NT2/D1 (cell line): ENCODE measurements around the gene L3MBTL4.
A peak's percentile ranks its signal among the peaks of the same experiment; 100 is the strongest.

Experiments
- DNase-seq: peaks from one replicate; pipeline ENCODE4 v3.0.0-alpha.2; 2011; ENCODE audit warnings: low read depth, low spot score
- H3K27me3 ChIP-seq: 2 replicates; pipeline ENCODE4 v1.6.0; 2011; ENCODE audit warnings: mild to moderate bottlenecking; ENCODE audit not compliant: insufficient read length, insufficient read depth
- H3K36me3 ChIP-seq: 2 replicates; pipeline ENCODE4 v1.6.1; 2011; ENCODE audit warnings: mild to moderate bottlenecking, low read length, mixed read lengths; ENCODE audit not compliant: insufficient read depth, insufficient read length
- H3K4me1 ChIP-seq: 2 replicates; pipeline ENCODE4 v1.5.1; 2011; ENCODE audit not compliant: insufficient read depth, insufficient read length
- H3K4me3 ChIP-seq: 2 replicates; pipeline ENCODE4 v1.5.1; 2011; ENCODE audit warnings: low read depth; ENCODE audit not compliant: insufficient read length
- H3K9ac ChIP-seq: 2 replicates; pipeline ENCODE4 v1.6.0; 2011; ENCODE audit warnings: low read depth; ENCODE audit not compliant: insufficient read length
- H3K9me3 ChIP-seq: 2 replicates; pipeline ENCODE4 v1.5.1; 2011; ENCODE audit warnings: mild to moderate bottlenecking, low read length; ENCODE audit not compliant: insufficient read depth
- SUZ12 ChIP-seq: IDR thresholded peaks from 2 replicates; pipeline ENCODE4 v1.6.1; 2011; ENCODE audit not compliant: insufficient read length, insufficient read depth; ENCODE audit errors: extremely low read depth
- YY1 ChIP-seq: IDR thresholded peaks from 2 replicates; pipeline ENCODE4 v1.6.1; 2011; ENCODE audit not compliant: insufficient read length, insufficient read depth
- ZNF274 ChIP-seq: IDR thresholded peaks from 2 replicates; pipeline ENCODE4 v1.6.1; 2011; ENCODE audit warnings: mild to moderate bottlenecking, low read depth, low read length

Gene L3MBTL4

DNA sequence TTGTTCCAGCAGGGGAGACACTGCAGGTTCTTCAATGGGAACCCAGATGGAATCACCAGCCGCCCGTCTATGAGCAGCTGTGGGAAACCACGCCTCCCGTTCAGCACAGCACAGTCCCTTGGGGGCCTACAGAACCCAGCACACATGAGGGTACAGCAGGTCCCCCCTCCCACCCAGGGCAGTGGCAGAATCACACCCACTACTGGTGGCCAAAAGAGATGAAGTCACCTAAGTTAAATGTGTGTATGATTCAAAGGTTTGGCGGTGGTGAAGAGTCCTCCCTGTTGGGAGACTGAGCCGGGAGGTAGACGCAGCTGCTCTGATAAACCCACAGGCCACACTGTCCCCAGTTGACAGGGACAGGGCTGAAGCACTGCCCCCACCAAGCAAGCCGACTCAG, 44.3 kb downstream of the L3MBTL4 start:
- Histone ChIP-seq H3K9ac (no peak overlapping the region), H3K9me3 (peaks cover 6% of the 10 kb centered on the region; the same call in 1 of the 2 replicates), H3K36me3 (no peaks in the 10 kb centered on the region), H3K4me1 (no peaks in the 10 kb centered on the region), H3K4me3 (no peak overlapping the region), H3K27me3 (no peaks in the 10 kb centered on the region)
- DNase-seq, result no peak
- no peak for TF ChIP-seq SUZ12
- TF ChIP-seq YY1, result no peak
- TF ChIP-seq ZNF274, result no peak

DNA sequence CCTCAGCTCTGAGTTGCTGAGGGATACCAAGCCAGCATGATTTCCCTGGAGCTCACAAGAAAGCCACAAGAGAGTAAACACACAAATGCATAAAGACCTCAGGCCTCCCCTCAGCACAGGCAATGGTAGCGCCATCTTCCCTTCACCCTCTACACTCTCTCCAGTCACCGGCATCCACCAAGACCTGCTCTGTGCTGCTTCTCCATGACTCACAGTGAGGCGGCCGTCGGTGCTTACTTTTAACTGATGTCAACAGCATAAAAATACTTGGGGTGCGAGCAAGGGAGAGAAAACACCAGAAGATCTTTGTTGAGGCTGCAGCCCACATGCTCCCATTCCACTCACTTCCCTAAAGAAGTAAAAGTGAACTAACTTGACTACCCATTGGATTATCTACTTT, 46.7 kb downstream of the L3MBTL4 start:
- peaks cover 6% of the 10 kb centered on the region; the same call in 1 of the 2 replicates for H3K9me3 ChIP-seq
- no peaks in the 10 kb centered on the region for H3K27me3 ChIP-seq
- no peaks in the 10 kb centered on the region for H3K4me1 ChIP-seq
- H3K9ac ChIP-seq, result no peak overlapping the region
- H3K4me3 ChIP-seq, result no peak overlapping the region
- H3K36me3 ChIP-seq, result no peaks in the 10 kb centered on the region
- TF ChIP-seq SUZ12 (no peak), YY1 (no peak), ZNF274 (no peak)
- no peak for DNase-seq

GRCh38 chr18:6367208-6367607, 47.5 kb downstream of the L3MBTL4 start:
- Histone ChIP-seq H3K9me3 (peaks cover 6% of the 10 kb centered on the region; the same call in 1 of the 2 replicates), H3K27me3 (no peaks in the 10 kb centered on the region), H3K4me1 (no peaks in the 10 kb centered on the region), H3K36me3 (no peaks in the 10 kb centered on the region), H3K4me3 (no peak overlapping the region), H3K9ac (no peak overlapping the region)
- DNase-seq, result no peak
- no peak for TF ChIP-seq ZNF274
- no peak for TF ChIP-seq SUZ12
- TF ChIP-seq YY1, result no peak

GRCh38 chr18:6366776-6367175, 47.9 kb downstream of the L3MBTL4 start:
- H3K36me3 ChIP-seq, result no peaks in the 10 kb centered on the region
- no peak for TF ChIP-seq ZNF274
- no peak for TF ChIP-seq YY1
- TF ChIP-seq SUZ12, result no peak
- no peak overlapping the region for H3K9ac ChIP-seq
- peak; percentile 40 for DNase-seq
- H3K27me3 ChIP-seq, result no peaks in the 10 kb centered on the region
- H3K9me3 ChIP-seq, result 0 out of 2 replicates have a peak, but pooled peaks cover 1% of the 10 kb centered on the region
- no peaks in the 10 kb centered on the region for H3K4me1 ChIP-seq
- H3K4me3 ChIP-seq, result no peak overlapping the region

- H3K27me3 ChIP-seq, result no peaks in the 10 kb centered on the region
- no peaks in the 10 kb centered on the region for H3K36me3 ChIP-seq
- H3K9ac ChIP-seq, result no peak overlapping the region
- TF ChIP-seq SUZ12, result no peak
- no peak for TF ChIP-seq ZNF274
- no peak for TF ChIP-seq YY1
- H3K4me3 ChIP-seq, result no peak overlapping the region
- DNase-seq, result no peak
- no peaks in the 10 kb centered on the region for H3K9me3 ChIP-seq
- no peaks in the 10 kb centered on the region for H3K4me1 ChIP-seq
These were observed 49.3 kb downstream of the L3MBTL4 start for GRCh38 chr18:6365385-6365784.

DNA sequence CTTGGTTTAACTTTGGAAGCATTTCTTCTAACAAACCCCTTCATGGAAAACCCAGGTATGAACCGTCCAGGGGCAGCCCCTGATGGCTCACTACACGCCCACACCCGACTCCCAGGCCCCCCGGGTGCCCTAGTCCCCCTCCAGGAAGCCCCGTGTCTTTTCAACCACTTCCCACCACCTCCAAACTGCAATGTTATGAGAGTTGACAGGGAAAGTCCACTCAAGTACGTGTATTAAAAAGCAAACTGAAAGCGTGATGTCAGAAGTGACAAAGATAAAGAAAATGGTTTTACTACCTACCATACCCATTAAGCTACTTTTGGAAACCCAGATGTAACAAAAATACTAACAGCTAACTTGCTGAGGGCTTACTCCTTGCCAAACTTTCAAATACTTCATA, 51.5 kb downstream of the L3MBTL4 start:
- no peak for TF ChIP-seq ZNF274
- TF ChIP-seq YY1, result no peak
- no peak for TF ChIP-seq SUZ12
- Histone ChIP-seq H3K36me3 (no peaks in the 10 kb centered on the region), H3K9ac (no peak overlapping the region), H3K27me3 (no peaks in the 10 kb centered on the region), H3K4me1 (no peaks in the 10 kb centered on the region), H3K9me3 (no peaks in the 10 kb centered on the region), H3K4me3 (no peak overlapping the region)
- DNase-seq, result no peak

- TF ChIP-seq YY1 (no peak), ZNF274 (no peak), SUZ12 (no peak)
- Histone ChIP-seq H3K27me3 (no peaks in the 10 kb centered on the region), H3K36me3 (no peaks in the 10 kb centered on the region), H3K4me1 (no peaks in the 10 kb centered on the region), H3K9ac (no peak overlapping the region), H3K4me3 (no peak overlapping the region), H3K9me3 (no peaks in the 10 kb centered on the region)
- DNase-seq, result no peak
These were observed 52.1 kb downstream of the L3MBTL4 start for GRCh38 chr18:6362559-6363129.
